ENCODE measurements around the gene CHN1. TPM values are rescaled to one million over a fixed set of nuclear protein-coding genes. Genes with fewer than 3 reads are reported as not detected.

Gene CHN1
- total RNA-seq, 1 donor from 2014 or later, result 15.3 TPM

GRCh38 chr2:174768557-174768956, 236.6 kb downstream of the CHN1 start:
- DNase-seq (ENCODE audit: low spot score), result no peak

GRCh38 chr2:174766271-174766670, 238.9 kb downstream of the CHN1 start:
- no peak for DNase-seq (ENCODE audit: low spot score)

GRCh38 chr2:174765576-174765975, 239.6 kb downstream of the CHN1 start:
- no peak for DNase-seq (ENCODE audit: low spot score)

- no peak for DNase-seq (ENCODE audit: low spot score)
Observed at GRCh38 chr2:174764280-174765255, 240.6 kb downstream of the CHN1 start, which contains the start of gene CHRNA1. TSS of gene CHRNA1 (minus strand) at chr2:174764472. CDS start at chr2:174764394, 78 bp downstream.

GRCh38 chr2:174763780-174764179, 241.4 kb downstream of the CHN1 start:
- DNase-seq (ENCODE audit: low spot score), result no peak

- DNase-seq (ENCODE audit: low spot score), result no peak
Observed at GRCh38 chr2:174762464-174762863, 242.7 kb downstream of the CHN1 start.

GRCh38 chr2:174761837-174762236, 243.3 kb downstream of the CHN1 start:
- no peak for DNase-seq (ENCODE audit: low spot score)

GRCh38 chr2:174760845-174761473, 244.2 kb downstream of the CHN1 start:
- DNase-seq (ENCODE audit: low spot score), result no peak

- DNase-seq (ENCODE audit: low spot score), result no peak
Observed at GRCh38 chr2:174759381-174760065, 245.7 kb downstream of the CHN1 start.

- DNase-seq (ENCODE audit: low spot score), result no peak
Observed at GRCh38 chr2:174756743-174757142, 248.4 kb downstream of the CHN1 start.

- no peak for DNase-seq (ENCODE audit: low spot score)
Observed at GRCh38 chr2:174753038-174753633, 252.0 kb downstream of the CHN1 start.

- DNase-seq (ENCODE audit: low spot score), result no peak
Observed at GRCh38 chr2:174752403-174753037, 252.7 kb downstream of the CHN1 start.

GRCh38 chr2:174750923-174751441, 254.2 kb downstream of the CHN1 start:
- no peak for DNase-seq (ENCODE audit: low spot score)

- no peak for DNase-seq (ENCODE audit: low spot score)
Observed at GRCh38 chr2:174749793-174750192, 255.4 kb downstream of the CHN1 start.

GRCh38 chr2:174748948-174749347, 256.2 kb downstream of the CHN1 start:
- DNase-seq (ENCODE audit: low spot score), result peak; percentile 60

Other genes starting within 250 kb of the CHN1 start
- not detected for gene CHRNA1, start 240.9 kb downstream of the CHN1 start, total RNA-seq
- 57.9 TPM for gene ATF2, start 162.8 kb upstream of the CHN1 start, total RNA-seq
- 189 TPM for gene ATP5MC3, start 176.3 kb upstream of the CHN1 start, total RNA-seq